GM23338 (cell line): ENCODE data around the gene USP37. TPM values are rescaled to one million over a fixed set of nuclear protein-coding genes. Genes with fewer than 3 reads are reported as not detected.

Experiments
- ATAC-seq: fragments of 200-7000 bp; cut with Tn5 transposase; 3 replicates; pipeline ENCODE4 v1.9.1; 2020
- DNase-seq: peaks from one replicate; pipeline ENCODE4 v3.0.0-alpha.2; 2015; ENCODE audit warnings: low spot score
- H2AFZ ChIP-seq: fragments of 200-600 bp; sonication (generic); 2 replicates; pipeline ENCODE4 v1.8.0; 2016; ENCODE audit warnings: antibody characterized with exemption, mild to moderate bottlenecking, moderate library complexity
- H3F3A ChIP-seq: fragments of 200-600 bp; sonication (generic); replicated peaks from 2 replicates; pipeline ENCODE4 v1.8.0; 2017; ENCODE audit warnings: antibody characterized with exemption, mixed run types, low read depth
- H3K27ac ChIP-seq: fragments of 200-600 bp; sonication (generic); 2 replicates; pipeline ENCODE4 v1.6.1; 2016; ENCODE audit warnings: low read depth
- H3K27me3 ChIP-seq: fragments of 200-600 bp; sonication (generic); 2 replicates; pipeline ENCODE4 v1.8.0; 2016; ENCODE audit warnings: mild to moderate bottlenecking, mixed run types, moderate library complexity; ENCODE audit not compliant: insufficient read depth
- H3K36me3 ChIP-seq: fragments of 200-600 bp; sonication (generic); 2 replicates; pipeline ENCODE4 v1.8.0; 2016; ENCODE audit warnings: mild to moderate bottlenecking; ENCODE audit not compliant: insufficient read depth
- H3K4me1 ChIP-seq: fragments of 200-600 bp; sonication (generic); 2 replicates; pipeline ENCODE4 v1.8.0; 2016; ENCODE audit warnings: mild to moderate bottlenecking, moderate library complexity; ENCODE audit not compliant: insufficient read depth
- H3K4me2 ChIP-seq: fragments of 200-600 bp; sonication (generic); 2 replicates; pipeline ENCODE4 v1.7.1; 2017; ENCODE audit warnings: mixed run types
- H3K4me3 ChIP-seq: fragments of 200-600 bp; sonication (generic); 2 replicates; pipeline ENCODE4 v1.6.1; 2016; ENCODE audit warnings: mixed run types
- H3K79me2 ChIP-seq: fragments of 200-600 bp; sonication (generic); replicated peaks from 2 replicates; pipeline ENCODE4 v1.8.0; 2017; ENCODE audit warnings: mild to moderate bottlenecking; ENCODE audit not compliant: insufficient read depth
- H3K9me2 ChIP-seq: fragments of 200-600 bp; sonication (generic); 2 replicates; pipeline ENCODE4 v1.8.0; 2017; ENCODE audit not compliant: insufficient read depth
- H4K20me1 ChIP-seq: fragments of 200-600 bp; sonication (generic); replicated peaks from 2 replicates; pipeline ENCODE4 v1.8.0; 2017; ENCODE audit warnings: mild to moderate bottlenecking; ENCODE audit not compliant: insufficient read depth
- H3K27ac Mint-ChIP-seq: 2 replicates; pipeline ENCODE4 v1.8.0; 2020; ENCODE audit warnings: inconsistent platforms, mild to moderate bottlenecking, moderate library complexity, mixed read lengths
- H3K27me3 Mint-ChIP-seq: 3 replicates; pipeline ENCODE4 v1.8.0; 2022; ENCODE audit warnings: low read depth, mild to moderate bottlenecking, moderate library complexity, mixed read lengths, inconsistent platforms; ENCODE audit not compliant: insufficient read depth, poor library complexity
- H3K36me3 Mint-ChIP-seq: 3 replicates; pipeline ENCODE4 v1.8.0; 2021; ENCODE audit warnings: low read depth, mild to moderate bottlenecking, inconsistent platforms, moderate library complexity, mixed read lengths
- H3K4me1 Mint-ChIP-seq: 3 replicates; pipeline ENCODE4 v1.8.0; 2020; ENCODE audit warnings: mild to moderate bottlenecking, inconsistent platforms, mixed read lengths
- H3K4me3 Mint-ChIP-seq: 3 replicates; pipeline ENCODE4 v1.8.0; 2021; ENCODE audit warnings: moderate library complexity, mild to moderate bottlenecking, inconsistent platforms, mixed read lengths
- H3K9me3 Mint-ChIP-seq: 3 replicates; pipeline ENCODE4 v1.8.0; 2020; ENCODE audit warnings: moderate library complexity, mild to moderate bottlenecking, inconsistent platforms, mixed read lengths
- CREB1 ChIP-seq: fragments of 250-450 bp; sonication (Bioruptor Pico); IDR thresholded peaks from 2 replicates; pipeline ENCODE4 v1.5.0; 2020; ENCODE audit warnings: low read depth, mild to moderate bottlenecking, moderate library complexity
- CTCF ChIP-seq, 2 experiments: fragments of 200-600 bp in 1 of 2; sonication (generic) in 1 of 2; conservative IDR thresholded peaks; 2 replicates each; pipeline versions ENCODE4 v1.5.1 to v1.6.1; 2016 to 2017; ENCODE audit warnings: antibody characterized with exemption in 2 of 2, low read depth in 2 of 2, mild to moderate bottlenecking in 2 of 2, moderate library complexity in 1 of 2
- EZH2 ChIP-seq: fragments of 200-600 bp; sonication (generic); IDR thresholded peaks from one replicate; pipeline ENCODE4 v1.8.0; 2017; ENCODE audit warnings: antibody characterized with exemption, mild to moderate bottlenecking, low read depth; ENCODE audit not compliant: unreplicated experiment
- EZH2phosphoT487 ChIP-seq: fragments of 200-600 bp; sonication (generic); IDR thresholded peaks from one replicate; pipeline ENCODE4 v1.8.1; 2018; ENCODE audit warnings: antibody characterized with exemption; ENCODE audit not compliant: unreplicated experiment
- JUNB ChIP-seq: IDR thresholded peaks from one replicate; pipeline ENCODE4 v1.6.1; 2016; ENCODE audit warnings: antibody characterized with exemption; ENCODE audit not compliant: unreplicated experiment
- NANOG ChIP-seq: IDR thresholded peaks from 2 replicates; pipeline ENCODE4 v1.6.1; 2016; ENCODE audit warnings: antibody characterized with exemption, borderline replicate concordance
- POLR2AphosphoS5 ChIP-seq: IDR thresholded peaks from 2 replicates; pipeline ENCODE4 v1.6.1; 2016; ENCODE audit warnings: antibody characterized with exemption, low read depth
- REST ChIP-seq: IDR thresholded peaks from one replicate; pipeline ENCODE4 v1.6.1; 2018; ENCODE audit warnings: antibody characterized with exemption; ENCODE audit not compliant: unreplicated experiment
- STAT1 ChIP-seq: IDR thresholded peaks from one replicate; pipeline ENCODE4 v1.6.1; 2016; ENCODE audit warnings: antibody characterized with exemption; ENCODE audit not compliant: unreplicated experiment
- ZNF114 ChIP-seq: fragments of 250-450 bp; sonication (Bioruptor Pico); IDR thresholded peaks from 2 replicates; pipeline ENCODE4 v1.5.0; 2020; ENCODE audit warnings: mild to moderate bottlenecking, moderate library complexity
- ZNF331 ChIP-seq: fragments of 250-450 bp; sonication (Bioruptor Pico); IDR thresholded peaks from 2 replicates; pipeline ENCODE4 v1.5.0; 2020; ENCODE audit warnings: low read depth, mild to moderate bottlenecking, moderate library complexity
- ZNF462 ChIP-seq: fragments of 250-450 bp; sonication (Bioruptor Pico); IDR thresholded peaks from 2 replicates; pipeline ENCODE4 v1.5.0; 2020; ENCODE audit warnings: mild to moderate bottlenecking, moderate library complexity
- polyA plus RNA-seq: library from polyadenylated mRNA; unstranded; fragments of >200 nt; fragmentation: Nextera tagmentation; extraction: Ambion mirVana; gene quantifications from 2 replicates; pipeline ENCODE4 v1.2.1, GENCODE V29; 2016
- total RNA-seq: library from RNA; depleted of rRNA; stranded (reverse); fragments of >200 nt; shearing (Covaris generic); gene quantifications from 2 replicates; pipeline ENCODE4 v1.2.3, GENCODE V29; 2014
- TF ChIP-seq, protein P1 (sequence below): IDR thresholded peaks from 2 replicates; pipeline ENCODE4 v1.6.1; 2016; ENCODE audit warnings: antibody characterized with exemption

The USP37 gene
- total and polyA plus RNA-seq, 2 experiments from 2014 or later, result 8.2 to 21.0 TPM

DNA sequence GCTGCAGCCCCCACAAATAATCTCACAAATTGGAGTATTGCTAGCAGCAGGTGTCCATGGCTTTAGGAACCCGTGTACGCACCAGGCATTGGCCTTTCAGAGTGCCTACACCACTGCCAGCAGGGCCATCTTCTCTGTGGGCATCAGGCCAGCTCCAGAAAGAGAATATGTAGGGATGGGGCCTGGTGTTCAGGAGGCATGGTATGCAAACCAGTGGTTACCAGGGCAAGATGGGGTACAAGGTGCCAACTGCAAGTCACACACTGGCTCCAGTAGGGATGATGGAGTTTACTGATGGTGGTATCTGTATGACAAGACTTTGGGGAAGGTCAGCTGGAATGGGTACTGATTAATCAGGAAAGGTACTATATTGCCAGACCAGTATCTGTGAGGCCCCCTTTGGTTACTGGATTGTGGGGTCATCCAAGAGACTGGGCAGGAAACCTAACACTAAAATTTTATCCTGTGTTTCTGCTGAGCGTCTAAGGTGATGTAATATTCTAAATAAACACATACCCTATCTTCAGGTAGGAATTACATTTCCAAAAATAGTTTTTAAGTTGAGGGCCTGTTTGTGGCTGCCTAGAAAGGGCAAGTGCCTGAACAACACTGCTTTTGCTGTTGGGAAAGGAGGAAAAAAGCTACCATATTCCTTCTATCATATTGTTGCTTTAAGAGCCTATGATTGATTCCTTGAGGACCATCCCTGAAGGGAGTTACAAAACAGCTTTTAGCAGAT is 9.5 kb upstream of the USP37 start:
- Mint-ChIP-seq H3K4me3 (no peak overlapping the region), H3K27ac (peak overlapping the region; percentile 62; the same call in 1 of the 2 replicates), H3K9me3 (no peaks in the 10 kb centered on the region), H3K36me3 (peaks cover 48% of the 10 kb centered on the region), H3K4me1 (peaks cover 27% of the 10 kb centered on the region), H3K27me3 (no peaks in the 10 kb centered on the region)
- DNase-seq, result no peak
- Histone ChIP-seq H2AFZ (no peak overlapping the region), H3K27ac (peak overlapping the region; percentile 21; the same call in 1 of the 2 replicates), H3K27me3 (no peaks in the 10 kb centered on the region), H3K79me2 (peaks cover 98% of the 10 kb centered on the region), H3F3A (no peaks in the 10 kb centered on the region), H3K4me2 (peak overlapping the region; percentile 42), H3K4me1 (peaks cover 32% of the 10 kb centered on the region), H3K9me2 (no peaks in the 10 kb centered on the region), H4K20me1 (peaks cover 65% of the 10 kb centered on the region), H3K36me3 (peaks cover 34% of the 10 kb centered on the region), H3K4me3 (no peak overlapping the region)
- TF ChIP-seq JUNB (no peak), EZH2 (no peak), ZNF331 (CRISPR knock-in tag) (no peak), CREB1 (CRISPR knock-in tag) (no peak), NANOG (no peak), POLR2AphosphoS5 (no peak), CTCF (conservative IDR thresholded peaks at IDR 0.05; ENCODE audit: low read depth in 2 of 2) (no peak), REST (no peak), STAT1 (no peak), ZNF114 (CRISPR knock-in tag) (no peak), EZH2phosphoT487 (no peak), ZNF462 (CRISPR knock-in tag) (no peak)
- TF ChIP-seq, protein P1, sequence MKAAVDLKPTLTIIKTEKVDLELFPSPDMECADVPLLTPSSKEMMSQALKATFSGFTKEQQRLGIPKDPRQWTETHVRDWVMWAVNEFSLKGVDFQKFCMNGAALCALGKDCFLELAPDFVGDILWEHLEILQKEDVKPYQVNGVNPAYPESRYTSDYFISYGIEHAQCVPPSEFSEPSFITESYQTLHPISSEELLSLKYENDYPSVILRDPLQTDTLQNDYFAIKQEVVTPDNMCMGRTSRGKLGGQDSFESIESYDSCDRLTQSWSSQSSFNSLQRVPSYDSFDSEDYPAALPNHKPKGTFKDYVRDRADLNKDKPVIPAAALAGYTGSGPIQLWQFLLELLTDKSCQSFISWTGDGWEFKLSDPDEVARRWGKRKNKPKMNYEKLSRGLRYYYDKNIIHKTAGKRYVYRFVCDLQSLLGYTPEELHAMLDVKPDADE, result no peak
- no peak for ATAC-seq
